Lower leg skin (tissue), 3 donors: ENCODE data around the gene SLC6A4.

Experiments
- POLR2A ChIP-seq, 2 donors: fragments of 450-650 bp; IDR thresholded peaks; one replicate each; pipeline ENCODE4 v1.6.1; 2016 to 2017; ENCODE audit warnings: antibody characterized with exemption in 2 of 2, mild to moderate bottlenecking in 1 of 2, moderate library complexity in 1 of 2
- TF ChIP-seq, protein P1 (sequence below), 3 donors: fragments of 450-650 bp; IDR thresholded peaks; one replicate each; pipeline ENCODE4 v1.5.1; 2016; ENCODE audit warnings: antibody characterized with exemption in 3 of 3, mild to moderate bottlenecking in 3 of 3, moderate library complexity in 2 of 3

DNA sequence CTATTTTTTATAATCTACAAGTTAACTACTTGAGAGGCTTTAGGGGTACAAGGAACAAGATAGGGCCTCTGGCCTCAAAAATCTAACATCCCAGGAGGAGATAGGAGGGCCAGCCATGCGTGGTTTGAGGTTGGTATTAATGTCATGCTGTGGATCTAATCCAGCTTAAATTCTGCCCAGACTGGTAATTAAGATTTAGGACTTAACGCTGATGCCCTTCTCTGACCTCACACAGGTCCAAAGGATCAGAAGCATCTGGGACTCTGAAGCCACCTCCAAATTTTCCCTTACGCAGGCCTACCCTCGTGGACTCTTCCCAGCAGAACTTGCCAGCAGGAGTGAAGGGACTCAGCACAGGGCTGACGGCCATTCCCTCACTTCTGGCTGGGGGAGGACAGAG is 15.1 kb downstream of the SLC6A4 start:
- no peak for TF ChIP-seq POLR2A (IDR thresholded peaks at IDR 0.05)
- TF ChIP-seq, protein P1, sequence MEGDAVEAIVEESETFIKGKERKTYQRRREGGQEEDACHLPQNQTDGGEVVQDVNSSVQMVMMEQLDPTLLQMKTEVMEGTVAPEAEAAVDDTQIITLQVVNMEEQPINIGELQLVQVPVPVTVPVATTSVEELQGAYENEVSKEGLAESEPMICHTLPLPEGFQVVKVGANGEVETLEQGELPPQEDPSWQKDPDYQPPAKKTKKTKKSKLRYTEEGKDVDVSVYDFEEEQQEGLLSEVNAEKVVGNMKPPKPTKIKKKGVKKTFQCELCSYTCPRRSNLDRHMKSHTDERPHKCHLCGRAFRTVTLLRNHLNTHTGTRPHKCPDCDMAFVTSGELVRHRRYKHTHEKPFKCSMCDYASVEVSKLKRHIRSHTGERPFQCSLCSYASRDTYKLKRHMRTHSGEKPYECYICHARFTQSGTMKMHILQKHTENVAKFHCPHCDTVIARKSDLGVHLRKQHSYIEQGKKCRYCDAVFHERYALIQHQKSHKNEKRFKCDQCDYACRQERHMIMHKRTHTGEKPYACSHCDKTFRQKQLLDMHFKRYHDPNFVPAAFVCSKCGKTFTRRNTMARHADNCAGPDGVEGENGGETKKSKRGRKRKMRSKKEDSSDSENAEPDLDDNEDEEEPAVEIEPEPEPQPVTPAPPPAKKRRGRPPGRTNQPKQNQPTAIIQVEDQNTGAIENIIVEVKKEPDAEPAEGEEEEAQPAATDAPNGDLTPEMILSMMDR (IDR thresholded peaks at IDR 0.05): no peak
